ENCODE results near the gene NLRC5.

Gene NLRC5, protein sequence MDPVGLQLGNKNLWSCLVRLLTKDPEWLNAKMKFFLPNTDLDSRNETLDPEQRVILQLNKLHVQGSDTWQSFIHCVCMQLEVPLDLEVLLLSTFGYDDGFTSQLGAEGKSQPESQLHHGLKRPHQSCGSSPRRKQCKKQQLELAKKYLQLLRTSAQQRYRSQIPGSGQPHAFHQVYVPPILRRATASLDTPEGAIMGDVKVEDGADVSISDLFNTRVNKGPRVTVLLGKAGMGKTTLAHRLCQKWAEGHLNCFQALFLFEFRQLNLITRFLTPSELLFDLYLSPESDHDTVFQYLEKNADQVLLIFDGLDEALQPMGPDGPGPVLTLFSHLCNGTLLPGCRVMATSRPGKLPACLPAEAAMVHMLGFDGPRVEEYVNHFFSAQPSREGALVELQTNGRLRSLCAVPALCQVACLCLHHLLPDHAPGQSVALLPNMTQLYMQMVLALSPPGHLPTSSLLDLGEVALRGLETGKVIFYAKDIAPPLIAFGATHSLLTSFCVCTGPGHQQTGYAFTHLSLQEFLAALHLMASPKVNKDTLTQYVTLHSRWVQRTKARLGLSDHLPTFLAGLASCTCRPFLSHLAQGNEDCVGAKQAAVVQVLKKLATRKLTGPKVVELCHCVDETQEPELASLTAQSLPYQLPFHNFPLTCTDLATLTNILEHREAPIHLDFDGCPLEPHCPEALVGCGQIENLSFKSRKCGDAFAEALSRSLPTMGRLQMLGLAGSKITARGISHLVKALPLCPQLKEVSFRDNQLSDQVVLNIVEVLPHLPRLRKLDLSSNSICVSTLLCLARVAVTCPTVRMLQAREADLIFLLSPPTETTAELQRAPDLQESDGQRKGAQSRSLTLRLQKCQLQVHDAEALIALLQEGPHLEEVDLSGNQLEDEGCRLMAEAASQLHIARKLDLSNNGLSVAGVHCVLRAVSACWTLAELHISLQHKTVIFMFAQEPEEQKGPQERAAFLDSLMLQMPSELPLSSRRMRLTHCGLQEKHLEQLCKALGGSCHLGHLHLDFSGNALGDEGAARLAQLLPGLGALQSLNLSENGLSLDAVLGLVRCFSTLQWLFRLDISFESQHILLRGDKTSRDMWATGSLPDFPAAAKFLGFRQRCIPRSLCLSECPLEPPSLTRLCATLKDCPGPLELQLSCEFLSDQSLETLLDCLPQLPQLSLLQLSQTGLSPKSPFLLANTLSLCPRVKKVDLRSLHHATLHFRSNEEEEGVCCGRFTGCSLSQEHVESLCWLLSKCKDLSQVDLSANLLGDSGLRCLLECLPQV (N-terminal part only)

DNA sequence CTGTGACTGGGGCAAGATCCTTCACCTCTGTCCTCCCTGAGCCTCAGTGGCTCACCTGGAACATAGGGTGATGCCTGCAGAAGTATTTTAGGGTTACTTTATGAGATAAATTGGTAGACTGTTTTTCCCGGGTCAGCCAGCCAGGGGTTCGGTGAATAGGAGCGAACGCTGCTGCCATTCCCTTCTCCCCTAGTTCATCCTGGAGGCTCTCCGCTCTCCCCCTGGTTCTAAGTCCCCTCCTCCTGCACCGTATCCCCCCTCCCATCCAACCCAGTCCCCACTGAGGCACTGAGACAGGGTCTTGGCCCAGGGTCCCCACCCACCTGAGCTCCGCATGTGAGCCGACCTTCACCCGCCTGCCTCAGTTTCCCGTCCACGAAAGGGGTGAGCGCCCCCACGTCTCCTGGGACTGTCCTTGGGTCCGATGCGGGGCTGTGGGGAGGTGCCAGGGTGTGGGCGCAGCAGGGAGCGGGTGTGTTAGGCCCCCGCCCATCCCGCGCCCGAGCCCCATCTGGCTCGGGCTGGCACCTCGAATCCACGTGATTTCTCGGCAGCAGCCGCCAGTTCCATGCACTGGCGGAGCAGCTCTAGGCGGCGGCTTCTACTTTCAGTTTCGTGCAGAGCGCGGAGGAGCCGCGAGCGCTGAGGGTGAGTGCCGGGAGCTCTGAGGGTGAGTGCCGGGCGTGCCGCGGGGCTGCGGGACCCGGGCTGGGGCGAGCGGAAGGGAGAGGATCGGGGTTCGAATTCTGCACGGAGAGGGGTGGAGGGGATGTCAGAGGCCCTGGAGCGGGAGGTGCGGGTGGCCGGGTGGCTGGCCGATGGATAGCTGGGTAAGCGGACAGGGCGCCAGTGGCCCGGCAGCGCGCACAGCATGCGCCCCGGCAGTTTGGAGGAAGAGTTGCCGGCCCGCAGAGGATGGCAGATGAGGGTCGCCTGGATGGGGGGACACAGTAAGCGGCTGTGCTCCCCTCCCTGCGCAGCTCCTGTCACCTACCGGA lies at the start of gene NLRC5:
NLRC5 (plus strand) TSS at position 610 of the 998 bp plus-strand sequence. CDS start 31,156 bp downstream, outside the sequence.
- peak; percentile 35 for DNase-seq

DNA sequence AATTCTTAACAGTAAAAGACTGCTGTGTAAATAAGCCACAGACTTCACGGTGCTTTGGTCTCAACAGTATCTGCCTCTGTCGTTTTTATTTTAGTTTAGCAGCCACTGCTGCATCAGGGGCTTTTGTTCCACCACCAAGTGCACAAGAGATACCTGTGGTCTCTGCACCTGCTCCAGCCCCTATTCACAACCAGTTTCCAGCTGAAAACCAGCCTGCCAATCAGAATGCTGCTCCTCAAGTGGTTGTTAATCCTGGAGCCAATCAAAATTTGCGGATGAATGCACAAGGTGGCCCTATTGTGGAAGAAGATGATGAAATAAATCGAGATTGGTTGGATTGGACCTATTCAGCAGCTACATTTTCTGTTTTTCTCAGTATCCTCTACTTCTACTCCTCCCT lies 49.6 kb upstream of the NLRC5 start:
- no peak for DNase-seq

DNA sequence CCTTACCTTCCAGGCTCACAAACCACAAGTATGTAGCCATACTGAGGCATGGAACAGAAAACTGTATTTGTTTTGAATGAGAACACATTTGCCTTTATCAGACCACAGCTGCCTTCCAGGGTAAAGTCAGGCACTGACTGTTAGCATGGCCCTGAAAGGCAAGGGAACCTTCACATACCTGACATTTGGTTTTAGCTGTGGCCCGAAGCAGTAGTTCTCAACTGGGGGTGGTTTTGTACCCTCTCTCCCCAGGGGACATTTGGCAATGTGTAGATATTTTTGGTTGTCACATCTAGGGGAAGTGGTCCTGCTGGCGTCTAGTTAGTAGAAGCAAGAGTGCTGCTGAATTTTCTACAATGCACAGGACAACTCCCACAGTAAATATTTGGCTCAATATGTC lies 48.3 kb upstream of the NLRC5 start:
- DNase-seq: no peak

DNA sequence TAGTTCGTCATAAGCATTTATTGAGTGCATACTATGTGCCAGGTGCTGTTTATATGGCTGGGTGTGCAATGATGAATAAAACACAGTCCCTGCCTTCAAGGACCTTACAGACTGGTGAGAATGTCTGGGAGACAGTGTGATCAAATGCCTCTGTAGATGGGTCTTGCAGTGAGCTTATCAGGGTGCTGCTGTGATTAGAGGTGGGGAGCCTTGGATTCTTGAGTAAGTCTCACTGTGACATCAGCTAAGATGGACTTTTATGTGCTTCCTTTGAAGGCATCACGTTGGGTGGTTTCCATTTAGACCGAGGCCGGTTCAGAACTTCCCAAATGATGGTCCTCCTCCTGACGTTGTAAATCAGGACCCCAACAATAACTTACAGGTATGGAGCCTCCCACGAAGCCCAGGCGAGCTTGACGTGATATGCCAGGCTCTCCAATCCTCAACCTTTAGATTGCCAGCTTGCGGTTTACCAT lies 47.5 kb upstream of the NLRC5 start:
- no peak for DNase-seq

DNA sequence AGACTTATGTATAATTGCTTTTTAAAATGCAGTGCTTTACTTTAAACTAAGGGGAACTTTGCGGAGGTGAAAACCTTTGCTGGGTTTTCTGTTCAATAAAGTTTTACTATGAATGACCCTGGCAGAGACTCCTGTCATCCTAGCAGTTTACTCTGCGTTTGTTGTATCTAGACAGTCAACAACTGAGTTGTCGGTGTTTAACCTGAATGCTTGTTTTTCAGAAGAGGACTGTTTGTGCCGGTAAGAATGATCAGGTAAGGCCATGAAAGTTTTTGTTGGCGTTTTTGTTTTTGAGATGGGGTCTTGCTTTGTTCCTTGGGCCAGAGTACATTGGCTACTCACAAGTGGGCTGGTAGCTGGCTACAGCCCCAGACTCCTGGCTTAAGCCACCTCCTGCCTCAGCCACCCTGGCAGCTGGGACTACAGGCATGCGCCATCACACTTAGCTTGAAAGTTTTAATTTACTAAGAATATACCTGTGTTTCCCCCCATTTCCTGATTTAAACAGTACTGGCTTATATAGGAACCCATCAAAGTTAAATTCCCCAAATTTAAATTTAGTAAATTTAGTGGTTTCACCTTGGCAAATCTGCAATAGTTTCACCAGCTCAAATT lies 45.5 kb upstream of the NLRC5 start:
- no peak for DNase-seq

DNA sequence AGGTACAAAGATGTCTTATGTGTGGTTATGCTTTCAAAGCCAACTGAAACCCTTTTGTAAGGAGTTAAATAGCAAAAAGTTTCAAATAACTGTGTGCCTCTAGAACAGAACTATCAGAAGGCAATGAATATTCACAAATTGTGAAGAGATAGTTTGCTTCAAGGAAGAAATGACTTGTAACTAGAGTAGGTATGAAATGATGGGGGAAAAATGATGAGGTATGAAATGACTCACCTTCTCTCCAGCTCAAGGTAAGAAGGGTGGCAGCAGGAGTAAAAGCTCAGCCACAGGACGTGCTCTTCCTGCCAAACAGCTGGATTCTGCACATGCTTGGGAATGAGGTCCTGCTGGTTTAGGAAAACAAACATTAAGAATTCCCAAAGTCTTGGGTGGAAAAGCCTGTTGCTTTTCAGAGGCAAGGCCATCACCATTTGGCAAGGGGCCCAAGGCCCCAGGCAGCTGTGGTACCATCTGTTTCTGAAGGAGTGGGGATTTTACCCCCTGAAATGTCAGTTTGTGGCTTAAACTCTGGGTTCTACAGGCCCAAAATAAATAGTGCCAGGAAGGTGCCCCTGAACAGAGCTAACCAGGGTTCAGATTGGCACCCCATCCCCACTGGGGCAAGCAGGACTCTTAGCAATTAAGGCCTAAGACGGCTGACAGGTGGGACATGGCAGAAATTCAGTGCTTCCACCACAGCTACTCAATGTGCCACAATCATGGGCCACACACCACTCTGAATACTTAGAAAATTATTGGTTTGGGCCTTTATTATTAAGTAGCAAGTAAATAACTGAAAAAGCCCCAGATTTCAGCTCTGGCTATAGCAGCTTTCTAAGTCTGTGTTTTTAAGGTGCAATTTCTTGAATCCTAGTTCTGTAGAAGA lies 44.2 kb upstream of the NLRC5 start:
- DNase-seq: no peak

DNA sequence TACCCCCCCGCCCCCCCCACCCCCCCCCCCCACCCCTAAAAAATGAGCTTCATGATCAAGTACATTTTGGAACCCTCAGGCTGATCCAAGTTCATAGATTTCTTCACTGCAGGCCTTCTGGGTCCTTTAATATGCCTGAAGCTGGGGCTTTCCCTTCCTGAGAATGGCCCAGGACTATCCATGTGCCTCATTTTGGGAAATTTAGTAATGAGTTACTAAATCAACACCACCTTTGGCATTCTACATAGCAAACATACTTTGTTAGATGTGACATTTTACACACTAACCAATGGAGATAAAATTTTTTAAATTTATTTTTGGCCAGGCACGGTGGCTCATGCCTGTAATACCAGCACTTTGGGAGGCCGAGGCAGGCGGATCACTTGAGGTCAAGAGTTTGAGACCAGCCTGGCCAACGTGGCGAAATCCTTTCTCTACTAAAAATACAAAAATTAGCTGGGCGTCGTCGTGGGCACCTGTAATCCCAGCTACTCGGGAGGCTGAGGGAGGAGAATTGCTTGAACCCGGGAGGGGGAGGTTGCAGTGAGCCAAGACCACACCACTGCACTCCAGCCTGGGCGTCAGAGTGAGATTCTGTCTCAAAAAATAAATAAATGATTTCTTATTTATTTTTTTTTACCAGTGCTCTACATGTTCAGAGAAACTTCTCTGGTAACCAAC lies 43.4 kb upstream of the NLRC5 start:
- DNase-seq: no peak

DNA sequence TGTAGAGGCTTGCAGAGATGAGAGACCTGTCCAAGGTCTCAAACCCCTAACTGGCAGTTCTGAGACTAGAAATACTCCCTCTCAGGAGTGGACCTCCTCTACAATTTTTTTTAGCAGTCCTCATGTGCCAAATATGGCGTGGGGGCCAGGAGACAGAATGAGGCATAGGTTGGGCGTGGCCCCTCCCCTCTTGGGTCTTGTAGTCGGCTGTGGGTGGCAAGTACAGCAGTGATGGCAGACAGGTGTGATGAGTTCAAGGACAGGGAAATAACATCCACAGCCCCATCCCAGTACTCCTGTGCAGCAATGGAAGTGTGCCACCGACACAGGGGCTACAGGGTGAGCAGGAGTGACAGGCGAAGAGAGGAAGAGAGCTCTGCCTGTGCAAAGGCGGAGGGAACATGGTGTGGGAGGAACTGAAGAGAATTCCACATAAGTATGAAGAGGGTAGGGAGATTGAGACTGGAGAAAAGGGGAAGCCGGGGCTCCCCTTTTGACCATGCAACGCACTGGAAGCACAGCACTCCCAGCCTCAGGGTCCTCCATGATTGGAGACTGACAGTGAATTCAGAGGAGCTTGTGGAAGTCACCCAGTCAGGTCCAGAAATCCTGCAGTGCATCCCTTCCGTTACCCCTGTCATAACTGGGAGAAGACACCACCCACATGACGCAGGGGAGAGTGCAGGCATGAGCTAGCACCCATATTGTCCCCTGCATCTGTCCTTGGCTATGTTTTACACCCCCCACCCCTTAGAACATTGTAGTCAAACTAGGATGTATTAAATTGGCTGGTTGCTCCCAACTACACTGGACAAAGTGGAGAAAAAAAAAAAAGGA lies 42.4 kb upstream of the NLRC5 start:
- no peak for DNase-seq

DNA sequence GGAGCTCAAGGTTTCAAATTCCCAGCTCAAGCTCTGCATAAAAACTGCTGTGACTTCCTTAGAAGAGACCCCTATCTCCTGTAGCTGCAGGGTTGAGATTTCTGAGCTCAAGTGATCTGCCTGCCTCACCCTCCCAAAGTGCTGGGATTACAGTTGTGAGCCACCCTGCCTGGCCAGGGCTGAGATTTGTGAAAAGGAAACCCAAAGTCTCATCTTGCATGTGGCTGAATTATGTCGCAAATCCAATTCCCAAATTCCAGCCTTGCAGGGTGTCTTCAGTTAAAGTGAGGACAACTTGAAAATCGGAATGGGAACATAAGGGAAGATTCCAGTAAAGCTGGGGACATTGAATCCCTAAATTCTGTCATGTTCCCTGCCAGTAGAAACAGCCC lies 41.8 kb upstream of the NLRC5 start:
- no peak for DNase-seq

DNA sequence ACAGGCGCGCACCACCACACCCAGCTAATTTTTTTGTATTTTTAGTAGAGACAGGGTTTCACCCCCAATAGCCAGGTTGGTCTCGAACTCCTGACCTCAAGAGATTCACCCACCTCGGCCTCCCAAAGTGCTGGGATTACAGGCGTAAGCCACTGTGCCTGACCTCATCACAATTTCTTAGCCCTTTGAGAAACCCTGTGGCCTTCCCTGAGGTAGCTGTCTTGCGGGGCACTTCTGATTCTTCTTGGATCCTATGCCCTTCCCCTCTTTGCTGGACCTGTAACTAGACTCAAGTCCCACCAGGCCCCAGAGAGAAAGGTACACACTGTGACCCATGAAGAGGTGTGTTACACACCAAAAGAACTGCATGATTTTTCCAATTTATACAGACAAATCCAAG lies 41.1 kb upstream of the NLRC5 start:
- no peak for DNase-seq

DNA sequence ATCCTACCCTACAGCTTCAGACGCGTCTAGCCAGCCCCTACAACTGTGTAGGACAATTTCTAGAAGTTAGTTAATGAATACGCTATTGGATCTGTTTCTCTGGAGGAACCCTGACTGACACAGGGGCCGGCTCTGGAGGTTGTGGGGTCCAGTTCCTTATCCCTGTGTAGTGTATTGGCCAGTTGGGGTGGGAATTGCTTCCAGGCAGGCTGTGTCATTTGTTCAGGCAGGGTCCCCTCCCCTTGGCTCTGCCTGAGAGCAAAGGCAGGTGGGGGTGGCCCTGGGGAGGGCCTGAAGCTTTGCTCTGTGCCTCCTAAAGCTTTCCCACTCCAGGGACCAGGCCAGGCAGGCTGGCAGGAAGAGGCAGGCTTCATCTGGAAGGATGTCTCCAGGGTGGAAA lies 39.3 kb upstream of the NLRC5 start:
- DNase-seq: no peak

DNA sequence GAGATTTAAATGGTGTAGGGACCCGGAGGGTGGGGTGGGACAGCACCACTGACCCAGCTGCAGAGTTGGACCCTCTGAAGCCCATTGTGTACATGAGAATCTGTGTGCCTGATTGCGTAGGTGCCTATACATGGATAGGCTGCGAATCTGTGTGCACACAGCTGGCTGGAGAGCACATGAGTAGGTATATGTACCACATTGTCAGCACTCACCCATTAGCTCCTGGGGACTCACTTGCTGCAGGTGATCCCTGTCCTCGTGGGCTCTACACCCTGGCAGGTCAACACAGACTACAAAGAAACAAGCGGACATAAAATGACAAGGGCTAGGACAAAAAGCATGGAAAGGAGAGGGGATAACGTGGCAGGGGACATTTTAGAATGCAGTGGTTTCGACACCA lies 38.9 kb upstream of the NLRC5 start:
- no peak for DNase-seq

DNA sequence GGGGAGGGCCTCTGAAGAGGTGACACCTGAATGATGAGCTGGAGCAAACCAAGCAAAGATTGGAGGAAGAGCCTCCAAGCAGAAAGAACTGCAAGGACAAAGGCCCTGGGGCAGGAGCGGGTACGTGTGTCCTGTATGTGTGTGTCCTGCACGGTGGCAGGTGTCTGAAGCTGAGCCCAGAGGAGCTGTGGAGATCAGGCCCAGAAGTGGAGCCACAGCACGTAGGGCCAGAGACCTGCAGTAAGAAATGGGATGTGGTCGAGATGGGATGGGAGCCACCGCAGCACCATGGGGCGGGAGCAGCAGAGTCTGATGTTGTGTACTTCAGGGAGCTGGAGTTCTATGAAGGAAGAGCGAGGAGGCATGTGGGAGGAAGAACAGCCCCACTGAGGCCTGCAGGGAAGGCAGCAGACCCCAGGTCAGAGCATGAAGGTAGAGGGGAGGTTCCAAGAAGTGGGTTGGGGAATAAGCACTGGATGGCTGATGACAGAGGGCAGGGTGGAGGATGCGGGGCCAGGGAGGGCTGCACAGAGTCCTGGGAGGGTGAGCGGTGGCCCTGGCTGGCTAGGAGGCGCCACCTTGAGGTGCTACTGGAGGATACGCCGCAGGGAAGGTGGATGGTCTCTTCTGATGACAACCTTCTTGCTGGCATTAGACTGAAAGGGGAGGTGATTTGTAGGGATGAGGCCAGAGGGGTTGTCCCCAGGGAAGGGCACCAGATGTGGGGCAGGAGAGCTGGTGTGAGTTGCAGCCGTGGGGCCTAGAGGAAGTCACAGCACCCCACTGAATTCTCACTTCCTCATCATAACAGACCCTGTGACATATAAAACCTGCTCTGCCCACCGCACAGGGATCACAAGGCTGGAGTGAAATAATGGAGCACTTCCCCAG lies 38.2 kb upstream of the NLRC5 start:
- DNase-seq: peak; percentile 26

DNA sequence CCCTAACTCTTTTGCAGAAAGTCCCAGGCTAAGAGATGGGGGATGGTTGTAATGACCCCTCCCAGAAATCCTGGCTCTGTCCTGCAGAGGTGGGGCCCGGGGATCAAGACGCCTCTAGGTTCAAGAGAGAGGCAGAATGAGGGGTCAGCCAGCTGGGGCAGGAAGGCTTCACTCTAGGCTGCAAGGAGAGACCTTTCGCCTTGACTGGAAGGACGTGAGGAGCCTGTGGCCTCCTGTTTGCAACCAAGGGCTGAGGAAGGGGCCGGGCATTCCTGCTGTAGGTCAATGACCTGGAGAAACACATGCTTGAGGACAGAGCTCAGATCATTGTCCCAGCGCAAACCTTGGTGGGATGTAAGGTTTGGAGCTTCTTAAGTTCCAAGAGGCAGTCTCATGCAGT lies 36.4 kb upstream of the NLRC5 start:
- no peak for DNase-seq

DNA sequence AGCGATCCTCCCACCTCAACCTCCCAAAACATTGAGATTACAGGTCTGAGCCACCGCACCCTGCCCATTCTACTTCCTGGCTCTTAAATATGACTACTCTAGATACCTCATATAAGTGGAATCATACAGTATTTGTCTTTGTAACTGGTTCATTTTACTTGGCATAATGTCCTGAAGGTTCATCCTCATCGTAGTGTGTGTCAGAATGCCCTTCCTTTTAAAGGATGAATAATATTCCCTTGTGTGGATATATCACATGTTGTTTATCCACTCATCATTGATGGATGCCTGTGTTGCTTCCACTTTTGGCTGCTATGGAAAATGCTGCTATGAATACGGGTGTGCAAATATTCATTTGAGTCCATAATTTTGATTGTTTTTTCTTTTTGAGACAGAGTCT lies 33.3 kb upstream of the NLRC5 start:
- no peak for DNase-seq

DNA sequence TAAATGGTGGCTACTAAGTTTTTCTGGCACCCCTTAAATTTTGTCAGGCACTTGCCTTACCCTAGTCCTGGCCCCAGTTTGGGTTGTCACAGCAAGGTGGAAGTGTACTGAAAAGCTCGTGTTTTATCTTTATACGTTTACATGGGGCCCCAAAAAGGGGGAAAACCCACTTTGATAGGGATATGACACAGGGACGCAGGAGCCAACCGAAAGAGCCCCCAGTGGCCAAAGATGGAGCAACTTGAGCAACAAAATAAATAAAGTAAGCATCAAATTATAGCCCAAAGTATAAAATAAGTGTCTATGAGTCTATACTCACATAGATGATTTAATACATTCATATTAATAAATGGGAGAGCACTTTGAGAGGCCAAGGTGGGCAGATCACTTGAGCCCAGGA lies 32.6 kb upstream of the NLRC5 start:
- no peak for DNase-seq

DNA sequence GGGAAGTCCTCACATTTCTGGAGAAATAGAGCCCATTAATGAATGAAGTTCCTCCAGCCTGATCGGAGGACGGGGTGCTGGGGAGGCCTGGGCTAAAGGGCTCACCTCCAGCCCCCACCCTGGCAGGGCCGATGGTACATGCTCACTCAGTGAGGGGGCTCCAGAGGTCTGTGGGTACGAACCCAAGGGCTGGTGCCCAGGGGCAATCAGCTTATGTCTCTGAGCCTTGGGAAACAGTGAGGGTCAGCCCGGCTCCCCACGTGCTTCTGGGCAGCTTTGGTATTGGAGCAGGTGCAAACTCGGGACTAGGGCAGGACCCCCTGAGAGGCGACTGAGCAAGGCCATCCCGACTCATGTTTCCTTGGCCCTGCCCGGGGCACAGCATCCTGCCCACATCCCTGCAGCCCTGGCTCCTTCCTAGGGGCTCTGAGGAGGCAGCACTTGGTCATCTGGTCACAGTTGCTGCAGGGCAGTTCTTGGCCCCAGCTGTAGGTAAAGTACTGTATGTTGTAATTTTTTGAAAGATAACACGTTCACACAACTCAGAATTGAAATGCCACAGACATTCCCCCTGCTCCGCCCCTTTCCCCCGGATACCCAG lies 28.6 kb upstream of the NLRC5 start:
- no peak for DNase-seq
